Posterior vena cava (tissue), 2 donors: ENCODE measurements around the gene HS3ST6. TPM values are rescaled to one million over a fixed set of nuclear protein-coding genes. Genes with fewer than 3 reads are reported as not detected.
"Not testable (repeated sequence)": the region's sequence is repeated elsewhere in the genome, so short reads cannot be mapped to it uniquely, and the experiment has no call there.

ENCODE experiments used
- DNase-seq: peaks from one replicate; pipeline ENCODE4 v3.0.0-alpha.2; 2020; ENCODE audit warnings: low spot score
- intact Hi-C, 2 donors: fragments of 100-400 bp; cut with DNase I; formaldehyde crosslinking; loops; one replicate each; pipeline versions ENCODE4 v1.14.1 to v1.14.2; 2022 to 2023
- total RNA-seq, 2 donors: library from RNA; stranded (reverse); fragmentation: NEBNext Ultra II Directional; extraction: Animal tissue kit (Norgen Biotek cat#: 25700); gene quantifications; one replicate each; pipeline ENCODE4 v1.2.1, GENCODE V29; 2021
- donor health status: DM: yes; HTN: yes; CAD: no.
- donor health status: DM: yes; HTN: yes; CAD: no.

HS3ST6 gene
- total RNA-seq, 2 donors from 2014 or later = not detected

GRCh38 chr16:1949507-1949906 lies 31.3 kb upstream of the HS3ST6 start:
- no peak for DNase-seq
- intact Hi-C loops = no loop called here

DNA sequence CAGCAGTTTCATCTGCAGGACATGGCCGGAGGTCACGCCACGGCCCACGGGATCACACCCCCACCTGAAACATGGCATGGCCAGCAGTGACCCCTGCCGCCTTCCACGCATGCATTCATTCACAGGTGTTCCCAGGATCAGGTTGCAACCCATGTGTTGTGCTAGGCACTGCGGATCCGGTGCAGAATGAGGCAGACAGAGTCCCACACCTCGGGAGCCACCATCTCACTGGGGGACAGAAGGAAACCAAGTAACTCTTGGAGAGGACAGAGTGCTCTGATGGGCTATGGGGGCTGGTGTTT lies 29.1 kb upstream of the HS3ST6 start:
- DNase-seq = no peak
- intact Hi-C loops = no loop called here

GRCh38 chr16:1946495-1947368 lies 28.5 kb upstream of the HS3ST6 start:
- intact Hi-C loops = no loop called here
- DNase-seq = no peak

DNA sequence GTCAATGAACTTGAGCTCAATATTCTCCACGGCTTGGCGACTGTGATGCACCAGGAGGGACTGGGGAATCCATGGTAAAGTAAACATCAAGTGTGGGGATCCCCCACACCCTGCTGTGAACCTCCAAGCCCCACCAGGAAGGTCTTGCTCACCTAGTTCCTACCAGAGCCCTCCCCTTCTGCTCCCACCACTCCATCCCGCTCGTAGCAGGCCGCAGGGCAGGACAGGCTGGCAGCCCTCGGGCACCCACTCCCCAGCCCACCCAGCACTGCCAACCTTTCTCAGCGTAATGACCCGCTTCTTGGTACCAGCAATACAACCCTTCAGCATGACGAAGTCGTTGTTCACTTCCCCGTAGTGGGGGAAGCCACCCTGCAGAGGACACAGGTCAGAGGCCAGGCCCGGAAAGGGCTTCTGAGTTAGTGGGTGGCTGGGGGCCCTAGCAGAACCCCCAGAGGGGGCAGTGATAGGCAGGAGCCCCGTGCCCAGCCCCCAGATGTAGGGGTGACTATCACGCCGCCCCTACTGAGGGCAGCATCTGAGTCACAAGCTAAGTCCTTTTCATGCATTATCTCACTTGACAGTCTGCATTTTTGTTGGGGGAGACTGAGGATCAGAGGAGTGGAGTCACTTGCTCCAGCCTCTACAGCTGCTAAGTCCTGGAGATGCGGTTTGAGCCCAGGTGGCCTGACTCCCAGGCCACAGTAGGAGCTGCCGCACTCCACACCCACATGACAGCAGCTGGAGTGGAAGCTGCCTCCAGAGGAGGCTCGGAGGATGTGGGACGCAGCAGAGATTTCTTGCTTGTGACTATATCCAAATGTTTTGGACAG lies 27.6 kb upstream of the HS3ST6 start:
- DNase-seq = no peak

GRCh38 chr16:1944612-1945199 lies 26.5 kb upstream of the HS3ST6 start:
- no peak for DNase-seq
- intact Hi-C loops = no loop called here

More for the DNA sequence above, 27.6 kb upstream of the HS3ST6 start:
- intact Hi-C loops = no loop called here

DNA sequence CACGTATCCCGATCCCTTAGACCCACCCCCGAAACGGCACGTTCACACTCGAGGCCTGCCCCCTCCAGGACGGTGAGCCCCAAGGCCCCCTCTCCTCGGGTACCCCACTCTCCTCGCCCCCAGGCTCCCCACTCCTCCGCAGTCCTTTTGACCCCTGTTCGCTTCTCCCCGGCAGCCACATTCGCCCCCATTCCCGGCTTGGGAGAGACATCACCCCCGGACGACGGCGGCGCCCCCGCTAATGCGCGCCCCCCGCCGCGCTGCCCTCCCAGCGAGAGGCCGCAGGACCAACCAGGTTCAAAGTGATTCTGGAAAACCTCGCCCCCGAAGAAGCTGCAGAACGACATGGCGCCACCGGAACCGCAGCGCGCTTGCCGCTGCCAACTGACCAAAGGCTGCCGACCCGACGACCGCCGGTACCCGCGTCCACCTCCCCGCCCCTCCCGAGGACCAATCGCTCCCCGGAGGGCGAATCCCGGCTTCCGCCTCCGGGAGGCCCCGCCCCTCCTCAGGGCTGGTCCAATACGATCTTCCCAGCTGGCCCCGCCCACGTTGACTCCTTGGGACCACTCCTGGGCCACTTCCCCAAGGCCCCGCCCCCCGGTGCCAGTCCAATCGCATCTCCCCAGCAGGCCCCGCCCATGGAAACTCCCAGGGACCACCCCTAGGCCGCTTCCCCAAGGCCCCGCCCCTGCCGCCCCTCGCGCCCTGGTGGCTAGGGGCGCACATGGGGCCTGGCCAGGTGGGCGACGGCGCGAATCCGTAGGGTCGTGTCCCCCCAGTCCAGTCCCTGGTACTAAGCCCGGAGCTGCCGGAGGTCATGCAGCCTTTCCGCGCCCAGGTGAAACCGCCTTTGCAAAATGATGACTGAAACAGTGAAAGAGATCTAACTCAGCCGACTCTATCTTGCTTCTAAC lies 24.9 kb upstream of the HS3ST6 start, which contains the start of gene MSRB1:
Gene MSRB1, minus strand, starts transcription at position 390 of the 917 bp plus-strand sequence. Its CDS starts 43 bp downstream, at position 347.
- intact Hi-C loops = no loop called here
- DNase-seq = peak; percentile 100

GRCh38 chr16:1942047-1942809 lies 24.0 kb upstream of the HS3ST6 start:
- intact Hi-C loops = no loop called here
- DNase-seq = no peak

- intact Hi-C loops = no loop called here
- no peak for DNase-seq
Observed at GRCh38 chr16:1941162-1942046, 23.2 kb upstream of the HS3ST6 start.

GRCh38 chr16:1940273-1941161 lies 22.3 kb upstream of the HS3ST6 start:
- intact Hi-C loops = no loop called here
- DNase-seq = no peak

DNA sequence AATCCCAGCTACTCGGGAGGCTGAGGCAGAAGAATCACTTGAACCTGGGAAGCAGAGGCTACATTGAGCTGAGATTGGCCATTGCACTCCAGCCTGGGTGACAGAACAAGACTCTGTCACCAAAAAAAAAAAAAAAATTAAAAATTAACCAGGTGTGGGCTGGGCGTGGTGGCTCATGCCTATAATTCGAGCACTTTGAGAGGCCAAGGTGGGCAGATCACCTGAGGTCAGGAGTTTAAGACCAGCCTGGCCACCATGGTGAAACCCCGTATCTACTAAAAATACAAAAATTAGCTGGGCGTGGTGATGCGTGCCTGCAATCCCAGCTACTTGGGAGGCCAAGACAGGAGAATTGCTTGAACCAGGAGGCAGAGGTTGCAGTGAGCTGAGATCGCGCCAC lies 21.6 kb upstream of the HS3ST6 start:
- DNase-seq, intact Hi-C loops: not testable (repeated sequence)

- no peak for DNase-seq
Observed at GRCh38 chr16:1938910-1939309, 20.7 kb upstream of the HS3ST6 start.

GRCh38 chr16:1938316-1938715 lies 20.1 kb upstream of the HS3ST6 start:
- no peak for DNase-seq
- intact Hi-C loops = no loop called here

More at GRCh38 chr16:1938910-1939309, 20.7 kb upstream of the HS3ST6 start:
- intact Hi-C loops = no loop called here

GRCh38 chr16:1936945-1937479 lies 18.8 kb upstream of the HS3ST6 start:
- DNase-seq = no peak
- intact Hi-C loops = no loop called here

- DNase-seq = no peak
- intact Hi-C loops = loop anchor here in 1 of 2 donors (5.0 kb wide), 1 partner anchor 71 kb away; no protein-coding TSS in a partner anchor
Observed at GRCh38 chr16:1933097-1933661, 15.0 kb upstream of the HS3ST6 start.
